AG08396 (cell line): ENCODE data around the gene SOX2.

ENCODE experiments used
- DNase-seq: peaks from one replicate; pipeline ENCODE4 v3.0.0; 2012; ENCODE audit warnings: low spot score, mixed read lengths

Gene SOX2

DNA sequence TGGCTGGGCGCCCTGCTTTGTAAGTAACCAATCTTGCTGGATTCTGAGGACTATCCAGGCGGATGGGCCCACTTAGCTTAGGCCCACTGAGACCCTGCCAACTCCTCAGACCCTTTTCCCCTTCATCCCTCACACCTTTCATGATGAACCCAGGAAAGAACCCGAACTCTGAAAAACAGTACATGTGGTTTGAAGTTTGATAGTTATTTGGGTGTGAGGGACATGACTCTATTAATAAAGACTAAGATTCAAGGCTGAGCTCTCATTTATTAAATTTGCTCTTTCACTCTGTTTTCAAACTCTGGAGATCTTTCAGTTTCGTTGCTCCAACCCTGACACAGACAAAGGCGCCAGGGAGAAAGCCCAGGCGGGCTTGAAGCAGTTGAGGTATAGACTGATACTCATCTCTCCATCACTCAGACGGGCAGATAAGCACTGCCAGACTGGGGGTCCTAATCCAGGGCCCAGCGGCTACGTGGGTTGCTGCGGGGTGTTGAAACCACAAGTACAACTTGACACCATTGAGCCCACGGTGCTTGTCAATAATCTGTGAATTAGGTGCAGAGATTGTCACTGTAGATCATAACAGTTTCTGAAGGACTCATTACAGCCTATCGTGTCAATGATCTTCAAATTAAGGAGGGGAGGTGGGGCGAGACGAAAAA, 7.2 kb upstream of the SOX2 start:
- no peak for DNase-seq

GRCh38 chr3:181705086-181705480, 6.6 kb upstream of the SOX2 start:
- DNase-seq = no peak

DNA sequence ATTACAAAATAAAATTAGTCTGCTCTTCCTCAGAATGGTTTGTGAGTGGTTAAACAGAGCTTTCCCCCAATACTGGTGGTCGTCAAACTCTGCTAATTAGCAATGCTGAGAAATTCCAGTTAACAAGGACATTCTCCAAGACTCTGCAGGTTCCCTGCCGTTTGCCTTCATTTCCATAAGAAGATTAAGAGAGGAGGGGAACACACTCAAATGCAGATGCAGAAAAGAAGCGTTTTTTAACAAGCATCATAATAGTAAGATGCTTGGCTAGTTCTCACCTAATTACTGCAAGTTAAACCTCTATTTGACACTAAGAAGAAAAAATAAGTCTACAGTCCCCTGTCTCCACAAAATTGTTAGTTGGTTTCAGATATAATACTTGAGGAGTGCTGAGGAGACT, 3.7 kb upstream of the SOX2 start:
- DNase-seq = no peak

- peak; percentile 71 for DNase-seq
Observed at GRCh38 chr3:181709537-181710279, 2.0 kb upstream of the SOX2 start.

- no peak for DNase-seq
Observed at GRCh38 chr3:181710345-181711291, 1.1 kb upstream of the SOX2 start.

GRCh38 chr3:181712226-181712552, 464 bp downstream of the SOX2 start:
- DNase-seq = no peak

DNA sequence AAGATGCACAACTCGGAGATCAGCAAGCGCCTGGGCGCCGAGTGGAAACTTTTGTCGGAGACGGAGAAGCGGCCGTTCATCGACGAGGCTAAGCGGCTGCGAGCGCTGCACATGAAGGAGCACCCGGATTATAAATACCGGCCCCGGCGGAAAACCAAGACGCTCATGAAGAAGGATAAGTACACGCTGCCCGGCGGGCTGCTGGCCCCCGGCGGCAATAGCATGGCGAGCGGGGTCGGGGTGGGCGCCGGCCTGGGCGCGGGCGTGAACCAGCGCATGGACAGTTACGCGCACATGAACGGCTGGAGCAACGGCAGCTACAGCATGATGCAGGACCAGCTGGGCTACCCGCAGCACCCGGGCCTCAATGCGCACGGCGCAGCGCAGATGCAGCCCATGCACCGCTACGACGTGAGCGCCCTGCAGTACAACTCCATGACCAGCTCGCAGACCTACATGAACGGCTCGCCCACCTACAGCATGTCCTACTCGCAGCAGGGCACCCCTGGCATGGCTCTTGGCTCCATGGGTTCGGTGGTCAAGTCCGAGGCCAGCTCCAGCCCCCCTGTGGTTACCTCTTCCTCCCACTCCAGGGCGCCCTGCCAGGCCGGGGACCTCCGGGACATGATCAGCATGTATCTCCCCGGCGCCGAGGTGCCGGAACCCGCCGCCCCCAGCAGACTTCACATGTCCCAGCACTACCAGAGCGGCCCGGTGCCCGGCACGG, 991 bp downstream of the SOX2 start:
- no peak for DNase-seq

GRCh38 chr3:181713280-181713647, 1.5 kb downstream of the SOX2 start:
- no peak for DNase-seq

DNA sequence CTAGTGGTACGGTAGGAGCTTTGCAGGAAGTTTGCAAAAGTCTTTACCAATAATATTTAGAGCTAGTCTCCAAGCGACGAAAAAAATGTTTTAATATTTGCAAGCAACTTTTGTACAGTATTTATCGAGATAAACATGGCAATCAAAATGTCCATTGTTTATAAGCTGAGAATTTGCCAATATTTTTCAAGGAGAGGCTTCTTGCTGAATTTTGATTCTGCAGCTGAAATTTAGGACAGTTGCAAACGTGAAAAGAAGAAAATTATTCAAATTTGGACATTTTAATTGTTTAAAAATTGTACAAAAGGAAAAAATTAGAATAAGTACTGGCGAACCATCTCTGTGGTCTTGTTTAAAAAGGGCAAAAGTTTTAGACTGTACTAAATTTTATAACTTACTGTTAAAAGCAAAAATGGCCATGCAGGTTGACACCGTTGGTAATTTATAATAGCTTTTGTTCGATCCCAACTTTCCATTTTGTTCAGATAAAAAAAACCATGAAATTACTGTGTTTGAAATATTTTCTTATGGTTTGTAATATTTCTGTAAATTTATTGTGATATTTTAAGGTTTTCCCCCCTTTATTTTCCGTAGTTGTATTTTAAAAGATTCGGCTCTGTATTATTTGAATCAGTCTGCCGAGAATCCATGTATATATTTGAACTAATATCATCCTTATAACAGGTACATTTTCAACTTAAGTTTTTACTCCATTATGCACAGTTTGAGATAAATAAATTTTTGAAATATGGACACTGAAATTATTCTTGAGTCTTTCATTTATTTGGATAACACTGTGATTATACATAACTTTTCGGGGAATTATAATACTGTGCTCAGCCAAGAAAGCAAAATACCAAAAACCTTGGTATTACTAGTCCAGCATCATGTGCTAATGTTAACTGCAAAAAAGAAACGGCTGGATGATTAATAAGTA, 2.2 kb downstream of the SOX2 start:
- DNase-seq = no peak

GRCh38 chr3:181715571-181716340, 4.0 kb downstream of the SOX2 start:
- DNase-seq = no peak

- DNase-seq = no peak
Observed at GRCh38 chr3:181716966-181717365, 5.2 kb downstream of the SOX2 start.

- DNase-seq = no peak
Observed at GRCh38 chr3:181717549-181718171, 5.9 kb downstream of the SOX2 start.

DNA sequence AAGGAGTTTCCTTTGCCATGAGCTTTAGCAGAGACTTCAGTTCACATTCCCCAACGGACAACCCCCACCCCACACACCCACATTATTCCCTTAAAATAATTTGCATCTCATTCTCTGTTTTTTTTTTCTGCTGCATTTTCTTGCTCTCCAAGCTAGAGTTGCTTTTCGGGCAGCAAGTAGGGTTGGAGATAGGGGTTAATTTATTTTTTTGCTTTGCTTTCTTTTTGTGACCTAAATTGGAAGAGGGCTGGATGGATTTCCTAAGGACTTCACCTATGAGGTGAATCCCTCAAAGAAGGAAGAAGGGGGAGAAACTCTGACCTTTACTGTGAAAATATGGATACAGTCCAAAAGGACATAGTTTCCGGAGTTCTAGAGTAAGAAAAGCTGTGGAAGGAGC, 6.6 kb downstream of the SOX2 start:
- DNase-seq = no peak

DNA sequence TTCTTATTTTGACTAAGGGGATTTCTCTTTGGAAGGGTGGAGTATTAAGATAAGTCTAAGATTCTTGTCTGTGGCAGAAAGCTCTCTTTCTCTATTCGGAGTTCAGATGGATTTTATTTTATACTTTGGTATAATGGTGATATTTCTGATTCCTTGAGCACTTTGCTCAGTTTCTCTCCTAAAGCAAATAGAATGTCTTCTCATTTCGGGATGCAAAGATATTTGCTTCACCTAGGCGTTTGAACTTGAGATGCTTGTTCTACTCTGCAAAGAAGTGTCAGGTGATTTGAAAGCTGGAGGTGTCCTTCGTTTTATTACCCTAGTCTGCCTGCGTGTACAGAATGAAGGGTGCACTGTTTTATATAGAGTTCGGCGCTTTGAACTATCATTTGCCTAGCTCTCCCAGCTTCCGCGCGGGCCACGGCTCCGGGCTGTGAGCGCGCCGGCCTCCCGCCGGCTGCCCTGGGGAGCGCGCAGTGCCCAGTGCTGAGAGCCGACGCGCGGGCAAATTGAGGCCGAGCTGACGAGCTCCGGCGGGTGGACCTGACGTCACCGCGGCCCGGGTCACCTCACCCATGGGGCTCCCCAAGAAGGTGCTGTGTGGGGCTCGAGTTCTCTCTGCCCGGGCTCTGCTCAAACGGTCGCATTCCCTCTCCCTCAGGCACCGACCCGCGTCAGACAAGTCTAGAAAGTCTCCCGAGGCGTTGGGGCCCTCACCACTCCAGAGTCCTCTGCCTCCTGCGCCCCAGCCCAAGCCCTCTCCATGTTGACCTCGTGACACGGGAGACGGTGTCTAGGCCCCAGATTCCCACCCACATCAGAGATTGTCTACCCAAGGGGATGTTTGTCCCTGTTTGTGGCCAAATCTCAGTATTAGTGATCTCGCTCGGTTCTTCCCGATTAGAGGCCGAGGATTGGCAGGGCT, 7.5 kb downstream of the SOX2 start:
- DNase-seq = no peak

GRCh38 chr3:181719991-181720680, 8.4 kb downstream of the SOX2 start:
- DNase-seq = no peak

DNA sequence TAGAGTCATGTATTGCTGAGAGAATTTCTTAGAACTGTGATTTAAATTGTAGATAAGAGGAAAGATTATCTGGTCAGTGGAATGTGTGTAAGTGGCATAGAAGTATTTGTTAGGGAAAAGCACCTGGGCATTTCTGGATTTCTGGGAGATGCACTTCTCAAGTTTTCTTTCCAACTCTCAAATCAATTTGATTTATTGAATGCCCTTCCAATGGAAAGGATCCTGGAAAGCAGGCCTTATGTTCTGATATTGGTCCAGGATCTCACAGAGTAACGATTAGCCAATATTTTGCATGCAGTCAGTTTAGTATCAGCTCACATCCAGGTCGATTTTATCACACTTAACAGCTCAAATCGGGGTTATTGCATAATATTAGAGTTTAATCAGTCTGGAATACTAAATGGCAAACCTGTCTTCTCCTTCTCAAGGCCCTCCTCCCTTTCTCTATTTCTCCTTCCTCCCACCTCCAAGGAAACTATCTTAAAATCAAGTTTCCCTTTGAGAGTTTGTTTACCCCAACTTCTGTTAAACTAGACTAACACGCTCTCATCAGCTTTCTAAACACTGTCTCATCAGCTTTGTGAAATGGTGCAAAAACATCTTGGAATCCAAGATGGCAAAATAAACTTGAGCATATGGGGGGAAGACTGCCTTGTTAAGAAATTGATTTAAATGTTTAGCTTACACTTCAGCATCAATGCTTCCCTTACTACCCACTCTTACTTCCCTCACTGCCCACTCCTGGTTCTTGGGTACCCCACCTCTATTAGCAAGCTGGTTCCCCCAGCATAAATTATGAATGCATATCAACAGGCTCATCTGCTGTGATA, 9.5 kb downstream of the SOX2 start:
- DNase-seq = no peak

- no peak for DNase-seq
Observed at GRCh38 chr3:181722156-181722555, 10.4 kb downstream of the SOX2 start.
